Cardiac muscle cell (in vitro differentiated cells and primary cell): Measurements from ENCODE around the gene HBA2. TPM values are rescaled to one million over a fixed set of nuclear protein-coding genes. Genes with fewer than 3 reads are reported as not detected.
"Not testable (repeated sequence)": the region's sequence is repeated elsewhere in the genome, so short reads cannot be mapped to it uniquely, and the experiment has no call there.

ENCODE experiments used
- DNase-seq, 2 donors: peaks; one replicate each; pipeline versions ENCODE4 v3.0.0 to v3.0.0-alpha.2; 2010 to 2017; ENCODE audit warnings: low read depth in 1 of 2, low spot score in 1 of 2
- H3K27ac ChIP-seq: fragments of 200-600 bp; sonication (generic); 2 replicates; pipeline ENCODE4 v1.5.1; 2016
- H3K27me3 ChIP-seq: fragments of 200-600 bp; sonication (generic); 2 replicates; pipeline ENCODE4 v1.6.0; 2016; ENCODE audit warnings: control low read depth
- H3K36me3 ChIP-seq: fragments of 200-600 bp; sonication (generic); 2 replicates; pipeline ENCODE4 v1.5.1; 2016; ENCODE audit warnings: control low read depth
- H3K4me1 ChIP-seq: fragments of 200-600 bp; sonication (generic); 2 replicates; pipeline ENCODE4 v1.8.1; 2017; ENCODE audit warnings: low read depth, mild to moderate bottlenecking, mixed run types
- H3K4me3 ChIP-seq: fragments of 200-600 bp; sonication (generic); 2 replicates; pipeline ENCODE4 v1.5.1; 2016; ENCODE audit warnings: mild to moderate bottlenecking
- H3K9me3 ChIP-seq: fragments of 200-600 bp; sonication (generic); 2 replicates; pipeline ENCODE4 v1.5.1; 2017; ENCODE audit warnings: low read depth, mild to moderate bottlenecking, control low read depth
- polyA plus RNA-seq: library from polyadenylated mRNA; unstranded; fragments of >200 nt; fragmentation: Nextera tagmentation; extraction: Ambion mirVana; gene quantifications from 2 replicates; pipeline ENCODE4 v1.2.1, GENCODE V29; 2016
- total RNA-seq: library from RNA; depleted of rRNA; stranded (reverse); fragments of >200 nt; gene quantifications from 2 replicates; pipeline ENCODE4 v1.2.3, GENCODE V29; 2016
- TF ChIP-seq, protein P1 (sequence below): IDR thresholded peaks from 2 replicates; pipeline ENCODE4 v1.5.1; 2012; ENCODE audit warnings: low read depth, mild to moderate bottlenecking, low read length

The HBA2 gene
- total RNA-seq (1.3 TPM in 1 of 2 replicates, not detected in the other), polyA plus RNA-seq (0.52 TPM in 1 of 2 replicates, not detected in the other)

DNA sequence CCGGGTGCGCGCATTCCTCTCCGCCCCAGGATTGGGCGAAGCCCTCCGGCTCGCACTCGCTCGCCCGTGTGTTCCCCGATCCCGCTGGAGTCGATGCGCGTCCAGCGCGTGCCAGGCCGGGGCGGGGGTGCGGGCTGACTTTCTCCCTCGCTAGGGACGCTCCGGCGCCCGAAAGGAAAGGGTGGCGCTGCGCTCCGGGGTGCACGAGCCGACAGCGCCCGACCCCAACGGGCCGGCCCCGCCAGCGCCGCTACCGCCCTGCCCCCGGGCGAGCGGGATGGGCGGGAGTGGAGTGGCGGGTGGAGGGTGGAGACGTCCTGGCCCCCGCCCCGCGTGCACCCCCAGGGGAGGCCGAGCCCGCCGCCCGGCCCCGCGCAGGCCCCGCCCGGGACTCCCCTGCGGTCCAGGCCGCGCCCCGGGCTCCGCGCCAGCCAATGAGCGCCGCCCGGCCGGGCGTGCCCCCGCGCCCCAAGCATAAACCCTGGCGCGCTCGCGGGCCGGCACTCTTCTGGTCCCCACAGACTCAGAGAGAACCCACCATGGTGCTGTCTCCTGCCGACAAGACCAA is at the start of gene HBA2:
Gene HBA2, plus strand, starts transcription at position 503 of the 568 bp plus-strand sequence. Its CDS starts 37 bp downstream, at position 540.
- not testable (repeated sequence) for H3K27ac ChIP-seq, H3K36me3 ChIP-seq, H3K4me1 ChIP-seq, DNase-seq, H3K4me3 ChIP-seq, H3K9me3 ChIP-seq
- peaks cover 81% of the 10 kb centered on the region for H3K27me3 ChIP-seq

GRCh38 chr16:123558-124350 is 48.9 kb upstream of the HBA2 start:
- H3K4me1 ChIP-seq, H3K4me3 ChIP-seq, DNase-seq, H3K36me3 ChIP-seq, H3K27ac ChIP-seq, H3K27me3 ChIP-seq, H3K9me3 ChIP-seq: not testable (repeated sequence)

DNA sequence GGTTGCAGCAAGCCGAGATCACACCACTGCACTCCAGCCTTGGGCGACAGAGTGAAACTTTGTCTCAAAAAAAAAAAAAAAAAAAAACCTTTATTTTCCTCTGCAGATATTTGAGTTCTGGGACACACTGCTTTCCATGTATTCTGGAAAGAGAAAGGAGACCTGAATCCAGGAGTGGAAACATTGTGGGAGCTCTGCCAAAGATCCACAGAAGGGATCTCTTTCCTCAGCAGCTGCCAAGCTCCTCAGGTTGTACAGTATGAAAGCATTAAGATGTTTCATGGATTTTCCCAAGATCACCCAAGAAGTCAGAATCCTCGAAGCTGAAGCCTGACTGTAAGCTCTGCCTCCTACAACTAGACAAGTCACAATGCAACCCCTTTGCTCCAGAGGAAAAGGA is 47.7 kb upstream of the HBA2 start:
- DNase-seq = no peak
- H3K4me3 ChIP-seq = no peak overlapping the region
- no peaks in the 10 kb centered on the region for H3K27me3 ChIP-seq
- H3K4me1 ChIP-seq = no peaks in the 10 kb centered on the region
- TF ChIP-seq, protein P1, sequence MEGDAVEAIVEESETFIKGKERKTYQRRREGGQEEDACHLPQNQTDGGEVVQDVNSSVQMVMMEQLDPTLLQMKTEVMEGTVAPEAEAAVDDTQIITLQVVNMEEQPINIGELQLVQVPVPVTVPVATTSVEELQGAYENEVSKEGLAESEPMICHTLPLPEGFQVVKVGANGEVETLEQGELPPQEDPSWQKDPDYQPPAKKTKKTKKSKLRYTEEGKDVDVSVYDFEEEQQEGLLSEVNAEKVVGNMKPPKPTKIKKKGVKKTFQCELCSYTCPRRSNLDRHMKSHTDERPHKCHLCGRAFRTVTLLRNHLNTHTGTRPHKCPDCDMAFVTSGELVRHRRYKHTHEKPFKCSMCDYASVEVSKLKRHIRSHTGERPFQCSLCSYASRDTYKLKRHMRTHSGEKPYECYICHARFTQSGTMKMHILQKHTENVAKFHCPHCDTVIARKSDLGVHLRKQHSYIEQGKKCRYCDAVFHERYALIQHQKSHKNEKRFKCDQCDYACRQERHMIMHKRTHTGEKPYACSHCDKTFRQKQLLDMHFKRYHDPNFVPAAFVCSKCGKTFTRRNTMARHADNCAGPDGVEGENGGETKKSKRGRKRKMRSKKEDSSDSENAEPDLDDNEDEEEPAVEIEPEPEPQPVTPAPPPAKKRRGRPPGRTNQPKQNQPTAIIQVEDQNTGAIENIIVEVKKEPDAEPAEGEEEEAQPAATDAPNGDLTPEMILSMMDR = no peak
- no peaks in the 10 kb centered on the region for H3K36me3 ChIP-seq
- H3K9me3 ChIP-seq = no peaks in the 10 kb centered on the region
- no peak overlapping the region for H3K27ac ChIP-seq

- Histone ChIP-seq H3K27me3 (no peaks in the 10 kb centered on the region), H3K4me1 (no peaks in the 10 kb centered on the region), H3K36me3 (no peaks in the 10 kb centered on the region), H3K9me3 (no peaks in the 10 kb centered on the region), H3K27ac (no peak overlapping the region), H3K4me3 (no peak overlapping the region)
- TF ChIP-seq, protein P1 = no peak
- DNase-seq = no peak
Measured at GRCh38 chr16:129075-129474, 43.6 kb upstream of the HBA2 start.

- DNase-seq = no peak
- TF ChIP-seq, protein P1 = no peak
- no peaks in the 10 kb centered on the region for H3K27me3 ChIP-seq
- H3K9me3 ChIP-seq = no peaks in the 10 kb centered on the region
- no peak overlapping the region for H3K4me3 ChIP-seq
- H3K4me1 ChIP-seq = no peaks in the 10 kb centered on the region
- no peak overlapping the region for H3K27ac ChIP-seq
- H3K36me3 ChIP-seq = no peaks in the 10 kb centered on the region
Measured at GRCh38 chr16:130533-131173, 42.0 kb upstream of the HBA2 start.

- no peak for DNase-seq
- Histone ChIP-seq H3K4me1 (no peaks in the 10 kb centered on the region), H3K4me3 (no peak overlapping the region), H3K27me3 (no peaks in the 10 kb centered on the region), H3K27ac (no peak overlapping the region), H3K9me3 (no peaks in the 10 kb centered on the region), H3K36me3 (no peaks in the 10 kb centered on the region)
- TF ChIP-seq, protein P1 = no peak
Measured at GRCh38 chr16:132120-132519, 40.6 kb upstream of the HBA2 start.
